ENCODE measurements around the gene ERC2. TPM values are rescaled to one million over a fixed set of nuclear protein-coding genes. Genes with fewer than 3 reads are reported as not detected.

Gene ERC2
- total and polyA plus RNA-seq, 2 donors (not counting 3 experiments of a cell fraction or from before 2014, with no cell fraction given): 5.6 to 15.5 TPM

DNA sequence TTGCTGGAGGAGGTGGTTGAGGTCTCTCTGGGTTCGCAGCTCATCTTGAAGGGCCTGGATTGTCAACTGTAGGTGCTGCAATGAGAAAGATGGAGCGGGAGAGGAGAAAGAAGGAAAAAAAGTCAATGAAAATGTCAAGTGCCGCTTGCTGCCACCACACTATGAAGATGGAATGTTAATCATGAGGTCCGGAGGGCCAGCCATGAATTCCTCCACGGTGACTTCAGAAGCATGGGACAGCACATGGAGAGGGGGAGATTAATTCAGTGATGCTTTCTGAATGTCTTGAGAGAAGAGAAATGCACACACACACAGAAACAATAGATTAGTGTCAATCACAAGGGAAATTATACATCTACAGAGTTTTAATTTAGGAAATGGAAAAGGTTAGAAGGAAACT, 171.9 kb downstream of the ERC2 start:
- Histone ChIP-seq H3K27me3 (ENCODE audit: control insufficient read depth in 2 of 2, insufficient read depth in 2 of 2, low read length in 2 of 2) (no peaks in the 10 kb centered on the region), H2AFZ (ENCODE audit: low read depth, low read length) (no peak overlapping the region), H3K9me3 (replicated peaks; ENCODE audit: control insufficient read depth, insufficient read depth, low read length) (no peaks in the 10 kb centered on the region), H3K36me3 (ENCODE audit: control insufficient read depth in 2 of 2, extremely low read depth in 1 of 2, insufficient read depth in 2 of 2, low read length in 2 of 2) (no peaks in the 10 kb centered on the region), H3K79me2 (ENCODE audit: control insufficient read depth, insufficient read depth, low read length) (no peaks in the 10 kb centered on the region), H3K9ac (replicated peaks; ENCODE audit: extremely low read depth, insufficient read depth, low read length) (no peak overlapping the region), H3K9me1 (replicated peaks; ENCODE audit: control insufficient read depth, extremely low read depth, insufficient read depth, low read length) (no peaks in the 10 kb centered on the region), H4K20me1 (replicated peaks; ENCODE audit: control insufficient read depth, extremely low read depth, insufficient read depth, low read length) (no peaks in the 10 kb centered on the region), H3K4me2 (ENCODE audit: insufficient read depth, low read length) (no peak overlapping the region), H3K4me3 (replicated peaks in 1 of 3; ENCODE audit: insufficient read depth in 1 of 3, low read depth in 1 of 3, low read length in 3 of 3) (no peak overlapping the region), H3K4me1 (ENCODE audit: control insufficient read depth, extremely low read depth, insufficient read depth, low read length) (peaks cover 15% of the 10 kb centered on the region), H3K27ac (ENCODE audit: insufficient read depth, low read depth, low read length) (no peak overlapping the region)
- intact Hi-C loops (cut with micrococcal nuclease): no loop called here
- FAIRE-seq (no peak), DNase-seq (ENCODE audit: low read depth, low spot score) (no peak)
- dilution Hi-C loops (cut with MboI; ENCODE audit: extremely low pct_ligation_motif_present, low sequenced_read_pairs): no loop called here
- TF ChIP-seq, protein P1, sequence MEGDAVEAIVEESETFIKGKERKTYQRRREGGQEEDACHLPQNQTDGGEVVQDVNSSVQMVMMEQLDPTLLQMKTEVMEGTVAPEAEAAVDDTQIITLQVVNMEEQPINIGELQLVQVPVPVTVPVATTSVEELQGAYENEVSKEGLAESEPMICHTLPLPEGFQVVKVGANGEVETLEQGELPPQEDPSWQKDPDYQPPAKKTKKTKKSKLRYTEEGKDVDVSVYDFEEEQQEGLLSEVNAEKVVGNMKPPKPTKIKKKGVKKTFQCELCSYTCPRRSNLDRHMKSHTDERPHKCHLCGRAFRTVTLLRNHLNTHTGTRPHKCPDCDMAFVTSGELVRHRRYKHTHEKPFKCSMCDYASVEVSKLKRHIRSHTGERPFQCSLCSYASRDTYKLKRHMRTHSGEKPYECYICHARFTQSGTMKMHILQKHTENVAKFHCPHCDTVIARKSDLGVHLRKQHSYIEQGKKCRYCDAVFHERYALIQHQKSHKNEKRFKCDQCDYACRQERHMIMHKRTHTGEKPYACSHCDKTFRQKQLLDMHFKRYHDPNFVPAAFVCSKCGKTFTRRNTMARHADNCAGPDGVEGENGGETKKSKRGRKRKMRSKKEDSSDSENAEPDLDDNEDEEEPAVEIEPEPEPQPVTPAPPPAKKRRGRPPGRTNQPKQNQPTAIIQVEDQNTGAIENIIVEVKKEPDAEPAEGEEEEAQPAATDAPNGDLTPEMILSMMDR (IDR thresholded peaks at IDR 0.05; ENCODE audit: extremely low read depth in 1 of 2, insufficient read depth in 1 of 2, low read depth in 1 of 2, low read length in 2 of 2): no peak
- TF ChIP-seq JUN (IDR thresholded peaks at IDR 0.05; ENCODE audit: borderline replicate concordance, insufficient read depth, insufficient read length, low read depth) (no peak), MYC (IDR thresholded peaks at IDR 0.05; ENCODE audit: low read depth, low read length) (no peak), POLR2A (IDR thresholded peaks at IDR 0.05; ENCODE audit: low read depth, low read length) (no peak), GATA2 (IDR thresholded peaks at IDR 0.05; ENCODE audit: insufficient read depth, insufficient read length, low read depth, low read length) (no peak), FOS (IDR thresholded peaks at IDR 0.05; ENCODE audit: borderline replicate concordance, insufficient read depth, low read length) (no peak), POLR2AphosphoS5 (IDR thresholded peaks at IDR 0.05; ENCODE audit: insufficient read depth, low read depth, low read length) (no peak), EZH2 (IDR thresholded peaks at IDR 0.05; ENCODE audit: borderline replicate concordance, low read depth, low read length, severe bottlenecking) (no peak)
- TF ChIP-seq, protein P2, sequence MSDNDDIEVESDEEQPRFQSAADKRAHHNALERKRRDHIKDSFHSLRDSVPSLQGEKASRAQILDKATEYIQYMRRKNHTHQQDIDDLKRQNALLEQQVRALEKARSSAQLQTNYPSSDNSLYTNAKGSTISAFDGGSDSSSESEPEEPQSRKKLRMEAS (IDR thresholded peaks at IDR 0.05; ENCODE audit: insufficient read depth, insufficient read length): no peak
- POLR2A ChIA-PET: no interaction called here
- no TSS peak for BruUV-seq (replicated peaks)
- CTCF ChIA-PET: no interaction called here
